Measurements from ENCODE around the gene SRGAP3.

SRGAP3 gene

GRCh38 chr3:8953313-8953712 is 296.1 kb downstream of the SRGAP3 start:
- DNase-seq: no peak

GRCh38 chr3:8952130-8952529 is 297.3 kb downstream of the SRGAP3 start:
- DNase-seq: no peak

- DNase-seq: no peak
These were observed 303.4 kb downstream of the SRGAP3 start for GRCh38 chr3:8945890-8946600.

- no peak for DNase-seq
These were observed 306.5 kb downstream of the SRGAP3 start for GRCh38 chr3:8942746-8943488.

GRCh38 chr3:8942115-8942514 is 307.3 kb downstream of the SRGAP3 start:
- no peak for DNase-seq

GRCh38 chr3:8938021-8938420 is 311.4 kb downstream of the SRGAP3 start:
- DNase-seq: no peak

GRCh38 chr3:8937064-8938020 is 312.1 kb downstream of the SRGAP3 start:
- DNase-seq: no peak

- no peak for DNase-seq
These were observed 316.9 kb downstream of the SRGAP3 start for GRCh38 chr3:8932507-8932906.

- DNase-seq: no peak
These were observed 318.1 kb downstream of the SRGAP3 start for GRCh38 chr3:8931342-8931741.
